ENCODE measurements around the gene TREX2.
A peak's percentile ranks its signal among the peaks of the same experiment; 100 is the strongest.

Gene TREX2

DNA sequence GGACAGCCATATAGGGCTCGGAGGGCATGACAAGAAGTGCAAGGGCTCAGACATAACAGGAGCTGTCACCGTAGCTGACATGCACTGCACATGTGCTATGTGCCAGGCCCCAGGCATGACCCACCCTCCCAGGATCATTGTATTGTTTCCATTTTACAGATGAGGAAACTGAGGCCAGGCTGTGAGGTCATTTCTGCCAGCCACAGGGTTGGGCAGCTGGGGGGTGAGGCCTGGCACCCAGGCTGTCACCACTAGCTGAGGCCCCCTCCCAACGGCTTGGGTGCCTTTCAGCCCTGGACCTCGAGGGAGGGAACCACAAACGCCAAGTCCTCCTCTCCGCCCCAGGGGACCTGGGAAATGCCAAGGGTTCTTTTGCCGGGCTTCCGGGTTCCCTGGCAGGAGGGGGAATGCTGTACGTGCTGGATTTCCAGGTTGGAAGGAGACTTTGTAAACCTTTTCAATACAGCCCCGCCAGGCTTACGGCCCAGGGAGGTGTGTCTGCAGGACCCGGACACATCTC, 12.6 kb downstream of the TREX2 start:
- DNase-seq: no peak

DNA sequence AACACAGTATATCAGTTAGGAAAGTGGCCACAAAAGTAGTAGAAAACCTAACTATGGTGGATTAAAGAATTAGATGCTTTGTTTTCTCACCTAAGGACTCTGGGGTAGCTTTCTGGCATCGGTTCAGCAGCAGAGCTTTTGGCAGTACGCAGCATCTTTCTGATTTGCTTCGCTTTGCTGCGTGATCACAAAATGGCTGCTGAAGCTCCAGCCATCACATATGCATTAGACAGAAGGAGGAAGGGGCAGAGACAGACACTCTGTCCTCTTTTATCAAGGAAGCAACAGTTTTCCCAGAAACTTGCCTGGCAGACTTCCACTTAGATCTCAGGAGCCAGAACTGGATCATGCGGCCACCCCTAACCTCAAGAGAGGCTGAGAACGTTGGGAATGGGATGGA, 15.1 kb downstream of the TREX2 start:
- DNase-seq: no peak

- no peak for DNase-seq
These were observed 19.7 kb downstream of the TREX2 start for GRCh38 chrX:153426204-153426603.

- no peak for DNase-seq
These were observed 22.2 kb downstream of the TREX2 start for GRCh38 chrX:153423652-153424051.

- no peak for DNase-seq
These were observed 24.0 kb downstream of the TREX2 start for GRCh38 chrX:153421856-153422255.

DNA sequence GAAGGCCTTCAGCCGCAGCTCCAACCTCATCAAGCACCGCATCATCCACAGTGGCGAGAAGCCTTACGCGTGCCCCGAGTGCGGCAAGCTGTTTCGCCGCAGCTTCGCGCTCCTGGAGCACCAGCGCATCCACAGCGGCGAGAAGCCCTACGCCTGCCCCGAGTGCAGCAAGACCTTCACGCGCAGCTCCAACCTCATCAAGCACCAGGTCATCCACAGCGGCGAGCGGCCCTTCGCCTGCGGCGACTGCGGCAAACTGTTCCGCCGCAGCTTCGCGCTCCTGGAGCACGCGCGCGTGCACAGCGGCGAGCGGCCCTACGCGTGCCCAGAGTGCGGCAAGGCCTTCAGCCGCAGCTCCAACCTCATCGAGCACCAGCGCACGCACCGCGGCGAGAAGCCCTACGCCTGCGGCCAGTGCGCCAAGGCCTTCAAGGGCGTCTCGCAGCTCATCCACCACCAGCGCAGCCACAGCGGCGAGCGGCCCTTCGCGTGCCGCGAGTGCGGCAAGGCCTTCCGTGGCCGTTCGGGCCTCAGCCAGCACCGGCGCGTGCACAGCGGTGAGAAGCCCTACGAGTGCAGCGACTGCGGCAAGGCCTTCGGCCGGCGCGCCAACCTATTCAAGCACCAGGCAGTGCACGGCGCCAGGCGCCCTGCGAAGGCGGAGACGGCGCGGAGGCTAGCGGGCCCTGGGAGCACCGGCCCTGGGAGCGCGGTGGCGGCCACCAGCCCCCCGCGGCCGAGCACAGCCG, 24.8 kb downstream of the TREX2 start:
- DNase-seq: no peak

GRCh38 chrX:153417637-153418036, 28.2 kb downstream of the TREX2 start:
- DNase-seq: no peak

DNA sequence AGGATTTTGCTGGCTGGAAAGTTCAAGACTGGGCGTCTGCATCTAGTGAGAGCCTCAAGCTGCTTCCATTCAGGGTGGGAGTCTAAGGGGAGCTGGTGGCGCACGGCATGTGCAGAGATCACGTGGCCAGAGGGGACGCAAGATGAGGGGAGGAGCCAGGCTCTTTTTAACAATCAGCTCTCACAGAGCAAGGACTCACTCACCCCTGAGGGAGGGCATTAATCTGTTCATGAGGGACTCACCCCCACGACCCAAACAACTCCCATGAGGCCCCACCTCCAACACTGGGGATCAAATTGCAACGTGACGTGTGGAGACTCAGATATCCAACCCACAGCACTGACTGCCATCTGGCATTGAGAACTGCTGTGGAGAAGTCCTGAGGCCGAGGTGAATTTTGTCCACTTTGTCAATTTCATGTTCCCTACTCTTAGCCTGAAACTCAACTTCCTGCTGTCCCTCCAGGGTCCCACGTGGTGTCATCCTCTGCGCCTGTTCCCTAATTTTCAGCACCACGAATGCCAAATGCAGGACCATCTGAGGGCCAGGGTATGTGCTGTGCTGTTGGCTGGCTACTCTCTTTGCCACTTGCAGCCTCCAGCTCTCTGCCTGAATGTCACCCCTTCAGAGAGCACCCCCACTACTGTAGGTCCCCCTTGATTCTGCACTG, 28.9 kb downstream of the TREX2 start:
- DNase-seq: peak; percentile 45

- no peak for DNase-seq
These were observed 30.9 kb downstream of the TREX2 start for GRCh38 chrX:153414856-153415510.

GRCh38 chrX:153413731-153414130, 32.1 kb downstream of the TREX2 start:
- DNase-seq: no peak

DNA sequence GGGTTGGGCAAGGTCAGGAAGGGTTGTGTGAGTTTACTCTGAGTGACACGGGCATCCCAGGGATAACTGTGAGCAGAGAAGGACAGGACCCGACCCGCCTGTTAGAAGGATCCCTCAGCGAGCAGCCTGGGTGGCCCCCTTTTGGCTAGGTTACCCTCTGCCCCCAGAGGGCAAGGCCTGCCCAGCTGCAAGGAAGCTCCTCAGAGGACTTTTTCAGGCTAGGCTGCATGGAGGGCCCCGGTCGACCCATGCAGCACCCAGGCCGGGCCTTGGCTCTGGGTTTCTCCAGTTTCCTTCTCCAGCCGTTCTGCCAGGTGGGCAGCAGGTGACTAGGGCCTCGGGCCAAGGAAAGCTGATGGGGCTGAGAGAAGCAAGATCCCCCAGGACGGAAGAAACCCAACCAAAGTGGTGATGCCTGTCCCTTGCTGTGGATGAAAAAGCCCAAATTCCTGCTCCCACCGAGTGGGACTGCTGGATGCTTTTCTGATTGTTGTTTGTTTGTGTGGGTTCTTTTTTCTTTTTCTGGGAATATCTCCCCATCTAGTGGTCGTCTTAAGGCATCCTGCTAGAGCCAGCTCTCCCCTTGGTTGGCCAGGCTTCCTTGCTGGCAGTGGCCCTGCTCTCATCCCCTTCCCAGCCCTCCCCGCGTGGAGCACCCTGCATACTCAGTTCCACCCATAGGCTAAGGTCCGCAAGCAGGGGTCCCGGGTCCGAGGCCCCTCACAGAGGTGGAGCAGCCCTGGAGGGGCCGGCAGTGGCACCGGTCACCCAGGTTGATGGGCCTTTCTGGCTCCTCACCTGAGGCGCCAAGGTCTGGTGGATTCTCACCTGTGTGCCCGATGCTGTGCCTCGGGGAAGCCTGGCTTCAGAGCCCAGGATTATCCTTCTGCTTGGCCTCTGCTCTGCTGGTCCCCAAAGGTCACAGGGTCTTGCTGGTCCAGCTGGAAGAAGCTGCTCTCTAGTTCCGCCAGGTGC, 32.8 kb downstream of the TREX2 start:
- no peak for DNase-seq

GRCh38 chrX:153411988-153412574, 33.8 kb downstream of the TREX2 start:
- no peak for DNase-seq

GRCh38 chrX:153411255-153411987, 34.4 kb downstream of the TREX2 start, which contains the start of gene ZFP92:
Gene ZFP92, plus strand, starts transcription at chrX:153411472. Its CDS starts 6,851 bp downstream, at chrX:153418323.
- DNase-seq: no peak

- no peak for DNase-seq
These were observed 35.0 kb downstream of the TREX2 start for GRCh38 chrX:153410888-153411254.

DNA sequence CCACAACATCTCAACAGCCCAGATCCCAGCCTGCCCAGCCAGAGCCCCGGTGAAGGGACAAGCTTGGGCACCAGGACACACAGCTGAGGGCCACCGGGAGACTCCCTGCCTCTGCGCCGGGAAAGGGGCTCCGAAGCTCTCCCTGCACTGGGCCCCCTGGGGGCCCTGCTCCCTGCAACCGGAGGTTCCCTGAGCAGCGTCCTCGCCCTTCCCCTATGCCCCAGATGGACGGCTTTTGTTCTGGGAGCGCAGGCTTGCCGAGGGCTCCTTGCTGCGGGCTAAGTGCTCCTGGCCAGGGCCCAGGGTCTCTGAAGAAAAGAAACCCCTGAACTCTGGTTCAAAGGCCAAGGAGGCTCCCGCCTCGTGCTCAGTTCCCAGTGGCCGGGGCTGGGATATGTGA, 35.5 kb downstream of the TREX2 start:
- no peak for DNase-seq

DNA sequence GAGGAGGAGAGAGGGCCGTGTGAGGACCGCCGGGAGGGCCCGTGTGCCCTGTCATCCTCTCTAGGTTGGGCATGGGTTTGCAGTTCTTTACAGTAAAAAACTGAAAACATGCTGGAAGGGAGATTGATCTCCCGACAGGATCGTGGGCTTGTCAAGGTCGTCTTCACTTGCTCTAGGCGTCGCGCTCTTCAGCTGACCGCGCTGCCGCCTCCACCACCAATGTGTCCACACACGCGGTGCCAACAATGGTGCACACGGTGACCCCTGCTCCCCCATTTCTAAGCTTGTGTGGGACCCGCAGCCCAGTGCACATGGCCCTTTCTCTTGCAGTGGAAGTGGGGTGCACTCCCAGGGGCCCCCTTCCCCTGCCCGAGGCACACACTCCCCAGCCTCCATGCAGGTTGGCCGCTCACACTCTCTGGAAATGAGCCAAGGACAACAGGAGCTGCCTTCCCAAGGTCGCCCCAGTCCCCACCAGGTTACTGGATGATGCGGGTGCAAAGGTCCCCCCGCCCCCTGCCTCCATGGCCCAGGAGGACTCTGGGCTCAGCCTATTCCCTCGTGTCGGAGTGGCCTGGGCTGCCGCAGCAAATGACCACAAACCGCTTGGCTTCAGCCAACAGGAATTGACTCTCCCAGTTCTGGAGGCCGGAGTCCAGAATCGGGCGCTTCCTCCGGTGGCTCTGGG, 36.3 kb downstream of the TREX2 start:
- DNase-seq: no peak

DNA sequence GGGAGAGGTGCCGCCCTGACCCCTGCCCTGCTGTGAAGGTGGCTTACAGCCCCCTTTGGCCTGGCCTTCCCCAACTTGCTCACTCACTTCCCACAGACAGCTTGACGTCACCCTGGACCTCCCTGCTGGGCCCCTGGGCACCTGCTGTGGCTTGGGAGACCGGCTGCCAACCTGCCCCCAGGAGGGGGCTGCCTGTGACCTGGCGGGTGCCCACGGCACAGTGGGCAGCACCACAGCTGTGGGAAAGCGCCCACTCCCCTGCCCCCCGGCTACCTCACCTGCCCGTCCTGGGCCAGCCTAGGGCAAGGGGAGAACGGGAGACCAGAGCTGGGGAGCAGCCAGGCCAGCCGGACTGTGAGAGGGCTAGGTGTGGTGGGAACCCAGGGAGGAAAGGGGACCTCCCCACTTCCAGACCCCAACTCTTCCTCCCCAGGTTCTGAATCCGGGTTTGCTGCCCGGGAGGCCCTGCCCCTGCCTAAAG, 36.9 kb downstream of the TREX2 start:
- no peak for DNase-seq

GRCh38 chrX:153408221-153408721, 37.6 kb downstream of the TREX2 start:
- no peak for DNase-seq

DNA sequence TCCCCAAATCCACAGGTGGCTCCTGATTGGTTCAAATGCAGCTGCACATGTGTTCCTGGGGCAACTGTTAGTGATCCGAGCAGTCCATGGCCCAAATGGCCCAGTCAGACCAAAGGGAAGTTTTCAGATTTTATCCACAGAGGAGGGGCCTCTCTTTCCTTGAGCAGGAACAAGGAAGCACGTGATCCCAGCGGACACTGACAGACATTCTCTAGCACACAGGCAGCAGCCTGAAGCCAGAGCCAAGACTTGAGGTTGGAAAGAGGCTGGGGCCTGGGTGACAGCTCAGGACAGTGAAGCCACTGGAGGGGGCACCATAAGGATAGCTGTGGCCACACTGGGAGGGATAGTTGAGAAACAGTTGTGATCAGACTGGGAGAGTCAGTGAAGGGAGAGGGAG, 38.1 kb downstream of the TREX2 start:
- no peak for DNase-seq

- DNase-seq: no peak
These were observed 39.0 kb downstream of the TREX2 start for GRCh38 chrX:153406903-153407302.
